LNCaP clone FGC (cell line): ENCODE data around the gene ELMOD1.

Experiments
- DNase-seq: peaks from one replicate; pipeline ENCODE4 v3.0.0-alpha.2; 2011; ENCODE audit warnings: low read depth
- H3K4me3 ChIP-seq: 2 replicates; pipeline ENCODE4 v1.5.1; 2011; ENCODE audit warnings: mild to moderate bottlenecking, low read depth, low read length, control low read depth
- CTCF ChIP-seq: IDR thresholded peaks from 2 replicates; pipeline ENCODE4 v1.5.1; 2012; ENCODE audit warnings: mild to moderate bottlenecking; ENCODE audit not compliant: control insufficient read depth, insufficient read depth; ENCODE audit errors: extremely low read depth

Gene ELMOD1

GRCh38 chr11:107631931-107632330 lies 41.0 kb downstream of the ELMOD1 start:
- no peak for DNase-seq
- H3K4me3 ChIP-seq = no peak overlapping the region
- TF ChIP-seq CTCF = no peak

GRCh38 chr11:107646783-107647182 lies 55.8 kb downstream of the ELMOD1 start:
- no peak overlapping the region for H3K4me3 ChIP-seq
- no peak for TF ChIP-seq CTCF
- DNase-seq = no peak

- no peak for DNase-seq
- H3K4me3 ChIP-seq = no peak overlapping the region
- TF ChIP-seq CTCF = no peak
These were observed 57.3 kb downstream of the ELMOD1 start for GRCh38 chr11:107648242-107648641.

- DNase-seq = no peak
- no peak overlapping the region for H3K4me3 ChIP-seq
- TF ChIP-seq CTCF = no peak
These were observed 60.7 kb downstream of the ELMOD1 start for GRCh38 chr11:107651672-107652071.

GRCh38 chr11:107653076-107653475 lies 62.1 kb downstream of the ELMOD1 start:
- no peak overlapping the region for H3K4me3 ChIP-seq
- DNase-seq = no peak
- TF ChIP-seq CTCF = no peak

GRCh38 chr11:107655602-107656001 lies 64.7 kb downstream of the ELMOD1 start:
- H3K4me3 ChIP-seq = no peak overlapping the region
- DNase-seq = no peak
- TF ChIP-seq CTCF = no peak

GRCh38 chr11:107659310-107659709 lies 68.4 kb downstream of the ELMOD1 start:
- DNase-seq = no peak
- H3K4me3 ChIP-seq = no peak overlapping the region
- no peak for TF ChIP-seq CTCF
